HepG2 (cell line): ENCODE data around the gene NSD1. TPM values are rescaled to one million over a fixed set of nuclear protein-coding genes. Genes with fewer than 3 reads are reported as not detected.
A peak's percentile ranks its signal among the peaks of the same experiment; 100 is the strongest.

ENCODE experiments used
- ATF3 ChIP-seq: sonication (generic); formaldehyde crosslinking; IDR thresholded peaks from 2 replicates; pipeline ENCODE4 v1.4.0; 2020; ENCODE audit warnings: missing genetic modification reagents
- BCLAF1 ChIP-seq: fragments of 450-650 bp; IDR thresholded peaks from 2 replicates; pipeline ENCODE4 v1.6.1; 2017; ENCODE audit warnings: mild to moderate bottlenecking
- BORCS8-MEF2B ChIP-seq: sonication (generic); formaldehyde crosslinking; IDR thresholded peaks from 2 replicates; pipeline ENCODE4 v1.8.0; 2022; ENCODE audit warnings: mild to moderate bottlenecking, missing genetic modification reagents
- CHD2 ChIP-seq: IDR thresholded peaks from 2 replicates; pipeline ENCODE4 v1.6.1; 2011; ENCODE audit warnings: low read depth, low read length, improper control_type of control experiment
- DRAP1 ChIP-seq: IDR thresholded peaks from 2 replicates; pipeline ENCODE4 v1.6.1; 2016; ENCODE audit warnings: missing genetic modification reagents, missing compliant biosample characterization
- FIP1L1 ChIP-seq: fragments of 200-400 bp; formaldehyde crosslinking; IDR thresholded peaks from 2 replicates; pipeline ENCODE4 v1.6.1; 2018; ENCODE audit warnings: low read depth, mild to moderate bottlenecking, low read length, moderate library complexity, borderline replicate concordance; ENCODE audit not compliant: insufficient read depth
- GPN1 ChIP-seq: sonication (generic); formaldehyde crosslinking; IDR thresholded peaks from 2 replicates; pipeline ENCODE4 v1.5.1; 2020; ENCODE audit warnings: missing genetic modification reagents, borderline replicate concordance
- HDAC1 ChIP-seq: sonication (generic); formaldehyde crosslinking; IDR thresholded peaks from 2 replicates; pipeline ENCODE4 v1.5.1; 2020; ENCODE audit warnings: mild to moderate bottlenecking, missing genetic modification reagents
- KAT8 ChIP-seq: IDR thresholded peaks from 2 replicates; pipeline ENCODE4 v1.6.1; 2016; ENCODE audit warnings: missing genetic modification reagents, missing compliant biosample characterization
- NPAS2 ChIP-seq: sonication (generic); formaldehyde crosslinking; IDR thresholded peaks from 2 replicates; pipeline ENCODE4 v1.8.0; 2022; ENCODE audit warnings: mild to moderate bottlenecking, missing genetic modification reagents, borderline replicate concordance
- PHF8 ChIP-seq: sonication (generic); formaldehyde crosslinking; IDR thresholded peaks from 2 replicates; pipeline ENCODE4 v1.5.0; 2020; ENCODE audit warnings: missing genetic modification reagents
- SSRP1 ChIP-seq: IDR thresholded peaks from 2 replicates; pipeline ENCODE4 v1.6.1; 2016; ENCODE audit warnings: control low read depth
- ZBTB1 ChIP-seq: sonication (generic); formaldehyde crosslinking; IDR thresholded peaks from 2 replicates; pipeline ENCODE4 v1.4.0; 2020; ENCODE audit warnings: missing genetic modification reagents, borderline replicate concordance
- ZC3H4 ChIP-seq: sonication (generic); formaldehyde crosslinking; IDR thresholded peaks from 2 replicates; pipeline ENCODE4 v1.4.0; 2020; ENCODE audit warnings: missing genetic modification reagents, borderline replicate concordance
- ZFP36 ChIP-seq: fragments of 150-350 bp; IDR thresholded peaks from 2 replicates; pipeline ENCODE4 v1.6.1; 2018; ENCODE audit warnings: borderline replicate concordance, low read length, low read depth; ENCODE audit not compliant: partially characterized antibody
- ZFP41 ChIP-seq: sonication (generic); formaldehyde crosslinking; IDR thresholded peaks from 2 replicates; pipeline ENCODE4 v1.4.0; 2020; ENCODE audit warnings: mild to moderate bottlenecking, missing genetic modification reagents, borderline replicate concordance
- ZMYM4 ChIP-seq: sonication (generic); formaldehyde crosslinking; IDR thresholded peaks from 2 replicates; pipeline ENCODE4 v1.8.1; 2023; ENCODE audit warnings: mild to moderate bottlenecking, missing genetic modification reagents
- ZNF142 ChIP-seq: sonication (generic); formaldehyde crosslinking; IDR thresholded peaks from 2 replicates; pipeline ENCODE4 v1.4.0; 2020; ENCODE audit warnings: missing genetic modification reagents
- ZNF337 ChIP-seq: sonication (generic); formaldehyde crosslinking; IDR thresholded peaks from 2 replicates; pipeline ENCODE4 v1.5.1; 2020; ENCODE audit warnings: missing genetic modification reagents, low read depth, mild to moderate bottlenecking, borderline replicate concordance
- ZNF563 ChIP-seq: sonication (generic); formaldehyde crosslinking; IDR thresholded peaks from 2 replicates; pipeline ENCODE4 v1.8.0; 2022; ENCODE audit warnings: mild to moderate bottlenecking, moderate library complexity, missing genetic modification reagents
- ZNF772 ChIP-seq: sonication (generic); formaldehyde crosslinking; IDR thresholded peaks from 2 replicates; pipeline ENCODE4 v1.5.0; 2020; ENCODE audit warnings: mild to moderate bottlenecking, missing genetic modification reagents
- ZNF841 ChIP-seq: sonication (generic); formaldehyde crosslinking; IDR thresholded peaks from 2 replicates; pipeline ENCODE4 v1.8.1; 2023; ENCODE audit warnings: missing genetic modification reagents, borderline replicate concordance
- ZSCAN20 ChIP-seq: sonication (generic); formaldehyde crosslinking; IDR thresholded peaks from 2 replicates; pipeline ENCODE4 v1.4.0; 2020; ENCODE audit warnings: missing genetic modification reagents, mild to moderate bottlenecking, borderline replicate concordance
- polyA plus RNA-seq, 8 experiments: library from polyadenylated mRNA; depleted of rRNA in 3 of 8; stranded (reverse) in 7 of 8; unstranded in 1 of 8; fragments of >200 nt; fragmentation: Illumina TruSeq in 4 of 8; extraction: Trizol in 4 of 8; gene quantifications; 2 replicates each; pipeline versions ENCODE4 v1.2.1 to v1.2.3, GENCODE V29; 2011 to 2016; ENCODE audit warnings: low read depth in 4 of 8, missing spikeins in 1 of 8, mixed read lengths in 1 of 8; ENCODE audit not compliant: insufficient read depth in 1 of 8
- total RNA-seq, 5 experiments: library from RNA; depleted of rRNA; stranded (reverse); fragments of >200 nt; fragmentation: Illumina TruSeq; extraction: Trizol; gene quantifications; 2 replicates each; pipeline ENCODE4 v1.2.3, GENCODE V29; 2016; ENCODE audit warnings: low read depth in 1 of 5

Gene NSD1
- total and polyA plus RNA-seq, 2 of the 13 experiments (the other 11 are each of a cell fraction or from before 2014, with no cell fraction given): 0.01 to 0.09 TPM

- TF ChIP-seq ZNF142 (CRISPR knock-in tag) (no peak), DRAP1 (no peak), FIP1L1 (no peak), PHF8 (no peak), GPN1 (CRISPR knock-in tag) (no peak), BCLAF1 (no peak), CHD2 (no peak), HDAC1 (CRISPR knock-in tag) (peak; percentile 45), ZFP36 (no peak), ZMYM4 (no peak), SSRP1 (CRISPR knock-in tag) (no peak), ATF3 (CRISPR knock-in tag) (peak; percentile 84), ZBTB1 (CRISPR knock-in tag) (no peak), ZNF841 (CRISPR knock-in tag) (no peak), ZC3H4 (CRISPR knock-in tag) (no peak), NPAS2 (no peak), ZSCAN20 (CRISPR knock-in tag) (no peak), ZFP41 (no peak), BORCS8-MEF2B (CRISPR knock-in tag) (no peak), ZNF563 (CRISPR knock-in tag) (no peak), KAT8 (0 out of 2 replicates have a peak, but pooled peaks have one; percentile 17), ZNF337 (no peak), ZNF772 (CRISPR knock-in tag) (no peak)
Observed at GRCh38 chr5:177325868-177326381, 192.4 kb downstream of the NSD1 start (continued).
